Raji (cell line): ENCODE results near the gene ZNF488.

Experiments used
- POLR2A ChIP-seq: IDR thresholded peaks from 2 replicates; pipeline ENCODE4 v1.6.1; 2011; ENCODE audit warnings: low read depth, low read length, control low read depth; ENCODE audit not compliant: insufficient read depth

ZNF488 gene

DNA sequence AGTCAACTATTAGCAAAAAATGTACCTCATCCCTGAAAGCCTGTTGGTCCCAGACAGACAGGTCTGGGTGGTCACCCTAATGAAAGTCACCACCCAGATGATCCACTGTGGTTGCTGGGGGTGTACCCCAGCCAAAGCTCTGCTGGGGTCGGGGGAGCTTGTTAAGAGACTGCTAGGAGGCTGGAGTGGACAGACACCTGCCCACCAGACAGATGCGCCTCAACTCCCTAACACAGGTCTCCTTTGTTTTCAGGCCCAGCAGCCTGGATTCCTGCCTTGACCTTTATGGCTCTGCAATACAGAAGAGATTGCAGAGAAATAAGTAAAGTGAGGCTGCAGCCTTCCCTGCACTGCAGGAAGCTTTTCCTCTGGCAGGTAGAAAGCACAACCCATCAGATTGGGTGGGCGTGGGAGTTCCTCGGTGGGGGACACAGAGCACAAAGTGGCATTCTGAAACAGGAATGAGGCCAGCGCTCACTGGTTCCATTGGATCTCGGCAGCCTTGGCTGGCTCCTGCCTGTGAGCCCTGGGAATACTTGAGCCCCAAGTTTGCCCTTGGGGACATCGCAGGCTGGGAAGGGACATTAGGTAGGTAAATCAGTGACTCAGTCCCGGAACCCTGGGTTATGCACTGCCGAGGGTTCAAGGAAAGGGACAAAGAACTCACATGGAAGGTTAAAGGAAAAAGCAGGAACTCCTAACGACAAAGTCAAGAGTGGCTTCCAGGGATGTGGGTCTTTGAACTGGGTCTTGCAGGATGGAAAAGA lies 18.0 kb upstream of the ZNF488 start:
- TF ChIP-seq POLR2A: no peak

DNA sequence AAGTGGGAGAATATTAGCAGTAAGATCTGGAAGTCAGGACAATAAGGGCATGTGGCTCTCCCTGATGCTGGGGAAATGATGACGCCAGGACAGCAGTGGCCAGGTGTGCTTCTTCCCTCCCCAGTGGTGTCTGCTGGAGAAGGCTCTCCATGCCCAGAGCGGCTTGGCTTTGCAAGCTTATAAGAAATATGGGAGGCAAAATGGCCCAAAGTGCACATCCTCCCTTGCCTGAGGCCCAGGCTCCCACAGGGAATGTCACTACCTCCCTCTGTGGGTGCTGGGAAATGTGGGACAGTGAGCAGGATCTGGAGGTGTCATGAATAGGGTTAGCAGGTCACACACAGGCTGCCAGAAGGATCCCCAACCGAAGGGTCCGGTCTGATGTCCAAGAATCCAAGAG lies 17.1 kb upstream of the ZNF488 start:
- TF ChIP-seq POLR2A: no peak

DNA sequence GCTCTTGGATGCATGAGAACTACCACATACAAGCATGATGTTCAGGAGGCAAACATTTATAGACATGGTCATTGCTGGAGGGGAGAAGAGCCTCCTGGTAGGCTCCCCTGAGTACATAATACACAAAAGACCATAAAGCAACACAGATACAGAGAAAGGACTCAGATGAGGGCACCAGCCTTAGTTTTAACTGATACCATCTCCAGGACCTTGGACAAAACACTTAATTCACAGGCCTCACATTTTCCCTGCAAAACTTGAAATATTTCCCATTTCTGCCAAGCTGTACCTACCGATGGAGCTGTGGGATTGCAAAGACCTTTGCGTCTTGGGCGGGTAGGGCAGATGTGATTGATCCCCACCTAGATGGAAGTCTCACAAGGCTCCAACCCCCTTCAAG lies 16.7 kb upstream of the ZNF488 start:
- no peak for TF ChIP-seq POLR2A

DNA sequence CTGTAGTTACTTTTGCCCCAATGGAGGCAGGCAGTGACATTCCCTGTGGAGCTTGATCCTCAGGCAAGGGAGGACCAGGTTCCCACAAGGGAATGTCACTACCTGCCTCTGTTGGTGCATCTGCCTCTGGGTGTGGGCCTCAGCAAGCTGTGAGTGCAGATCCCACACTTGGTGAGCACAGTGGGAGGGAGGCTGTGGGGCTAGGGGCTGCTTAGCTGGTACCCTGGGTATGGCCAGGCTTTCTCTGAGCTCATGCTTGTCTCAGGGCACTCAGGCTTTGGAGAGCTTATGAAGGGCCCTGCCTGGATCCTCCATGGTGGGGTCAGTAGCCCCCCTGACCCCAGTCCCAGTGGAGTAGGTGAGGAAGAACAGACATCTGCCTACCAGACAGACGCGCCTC lies 16.2 kb upstream of the ZNF488 start:
- TF ChIP-seq POLR2A: no peak

DNA sequence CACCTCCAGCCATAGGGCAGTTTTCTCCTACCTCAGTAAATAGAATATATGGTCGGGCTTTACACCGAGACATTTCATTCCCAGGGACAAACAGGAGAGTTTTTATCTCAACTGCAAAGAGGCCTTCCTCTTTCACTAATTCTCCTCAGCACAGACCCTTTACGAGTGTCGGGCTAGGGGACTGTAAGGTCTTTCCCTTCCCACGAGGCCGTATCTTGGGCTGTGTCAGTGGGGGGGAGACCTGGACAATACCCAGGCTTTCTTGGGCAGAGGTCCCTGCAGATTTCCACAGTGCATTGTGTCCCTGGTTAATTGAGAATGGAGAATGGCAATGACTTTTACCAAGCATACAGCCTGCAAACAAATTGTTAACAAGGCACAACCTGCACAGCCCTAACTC lies 13.2 kb upstream of the ZNF488 start:
- TF ChIP-seq POLR2A: no peak

DNA sequence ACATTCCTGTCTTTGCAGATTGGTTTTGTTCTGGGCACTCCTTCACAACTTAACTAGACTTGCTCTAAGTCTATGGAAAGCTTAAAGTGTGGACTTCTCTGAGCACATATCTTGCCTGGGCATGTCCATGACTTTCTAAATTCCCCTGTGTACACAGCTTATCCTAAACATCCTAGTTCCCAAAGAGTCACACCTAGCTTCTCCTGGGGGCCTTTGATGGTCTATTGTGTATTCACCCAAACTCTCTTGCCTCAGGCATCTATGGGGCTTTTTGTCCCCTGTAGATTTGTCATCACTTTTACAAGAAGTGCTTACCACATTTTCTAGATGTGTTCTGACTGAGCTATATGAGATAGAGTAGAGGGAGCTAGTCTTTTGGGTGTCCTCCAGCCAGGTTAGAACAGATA lies 12.2 kb upstream of the ZNF488 start:
- TF ChIP-seq POLR2A: no peak

DNA sequence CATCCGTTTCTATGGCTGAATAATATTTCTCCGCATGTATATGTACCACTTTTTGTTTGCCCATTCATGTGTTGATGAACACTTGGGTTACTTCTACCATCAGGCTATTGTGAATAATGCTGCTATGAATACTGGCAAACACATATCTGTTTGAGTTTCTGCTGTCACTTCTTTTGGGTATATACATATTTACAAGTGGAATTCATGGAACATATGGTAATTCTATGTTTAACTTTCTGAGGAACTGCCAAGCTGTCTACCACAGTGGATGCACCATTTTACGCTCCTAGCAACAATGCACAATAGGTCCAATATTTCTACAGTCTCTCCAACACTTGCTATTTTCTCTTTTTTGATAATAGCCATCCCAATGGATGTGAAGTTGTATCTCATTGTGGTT lies 5.5 kb upstream of the ZNF488 start:
- no peak for TF ChIP-seq POLR2A

DNA sequence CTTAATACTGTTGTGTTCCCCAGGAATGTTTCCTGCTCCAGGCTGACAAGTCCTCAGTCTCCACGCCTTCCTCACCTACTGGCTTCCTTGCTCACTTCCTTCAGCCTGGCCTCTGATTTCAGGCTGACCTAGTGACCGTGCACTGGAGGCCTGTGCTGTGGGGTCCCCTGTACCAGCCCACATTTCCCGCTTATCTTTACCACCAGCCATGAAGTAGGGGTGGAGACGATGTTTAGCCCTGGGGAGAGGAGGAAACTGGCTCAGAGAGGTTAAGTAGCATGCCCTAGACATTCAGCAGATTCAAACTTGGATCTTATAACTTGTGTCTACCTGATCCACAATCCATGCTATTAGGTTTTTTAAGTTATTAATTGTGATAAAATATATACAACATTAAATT lies 4.8 kb upstream of the ZNF488 start:
- no peak for TF ChIP-seq POLR2A

DNA sequence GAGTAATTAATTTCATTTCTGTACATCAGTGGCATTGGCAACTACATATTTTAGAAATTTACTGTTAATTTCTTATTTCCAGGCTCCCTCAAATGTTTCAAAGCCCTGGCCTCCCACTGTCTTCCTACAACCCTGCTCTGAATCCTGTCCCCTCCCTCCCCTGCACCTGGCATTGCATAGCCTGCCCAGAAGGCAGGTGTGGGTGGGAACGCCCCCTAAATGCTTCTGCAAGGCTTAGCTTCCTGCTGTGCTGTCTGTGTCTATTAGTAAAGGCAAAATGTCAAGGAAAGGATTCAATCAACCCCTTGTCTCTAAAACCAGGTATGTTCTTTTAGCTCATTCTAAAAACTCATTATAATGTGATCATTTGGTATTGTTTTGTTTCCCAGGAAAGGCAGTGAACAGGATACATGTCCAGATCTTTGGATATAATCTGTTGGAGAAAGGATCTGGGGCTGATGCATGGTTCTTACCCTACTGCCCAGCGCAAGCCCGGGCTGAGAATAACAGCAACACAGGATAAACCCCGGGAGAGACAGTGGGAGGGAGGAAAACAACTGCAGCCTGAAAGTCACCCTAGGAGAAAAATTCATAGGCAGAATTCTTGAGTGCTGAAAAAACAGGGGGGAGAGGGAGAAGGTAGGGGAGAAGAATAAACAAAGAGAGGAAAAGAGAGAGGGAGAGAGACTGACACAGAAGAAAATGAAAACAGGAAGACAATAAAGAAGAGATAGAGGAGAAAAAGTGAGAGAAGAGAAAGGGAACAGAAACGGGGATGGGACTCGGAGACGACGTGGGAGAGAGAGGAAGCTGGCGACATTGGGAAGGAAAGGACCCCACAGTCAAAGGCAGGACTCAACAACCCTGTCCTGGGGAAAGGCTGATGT lies 589 bp downstream of the ZNF488 start:
- TF ChIP-seq POLR2A: no peak

DNA sequence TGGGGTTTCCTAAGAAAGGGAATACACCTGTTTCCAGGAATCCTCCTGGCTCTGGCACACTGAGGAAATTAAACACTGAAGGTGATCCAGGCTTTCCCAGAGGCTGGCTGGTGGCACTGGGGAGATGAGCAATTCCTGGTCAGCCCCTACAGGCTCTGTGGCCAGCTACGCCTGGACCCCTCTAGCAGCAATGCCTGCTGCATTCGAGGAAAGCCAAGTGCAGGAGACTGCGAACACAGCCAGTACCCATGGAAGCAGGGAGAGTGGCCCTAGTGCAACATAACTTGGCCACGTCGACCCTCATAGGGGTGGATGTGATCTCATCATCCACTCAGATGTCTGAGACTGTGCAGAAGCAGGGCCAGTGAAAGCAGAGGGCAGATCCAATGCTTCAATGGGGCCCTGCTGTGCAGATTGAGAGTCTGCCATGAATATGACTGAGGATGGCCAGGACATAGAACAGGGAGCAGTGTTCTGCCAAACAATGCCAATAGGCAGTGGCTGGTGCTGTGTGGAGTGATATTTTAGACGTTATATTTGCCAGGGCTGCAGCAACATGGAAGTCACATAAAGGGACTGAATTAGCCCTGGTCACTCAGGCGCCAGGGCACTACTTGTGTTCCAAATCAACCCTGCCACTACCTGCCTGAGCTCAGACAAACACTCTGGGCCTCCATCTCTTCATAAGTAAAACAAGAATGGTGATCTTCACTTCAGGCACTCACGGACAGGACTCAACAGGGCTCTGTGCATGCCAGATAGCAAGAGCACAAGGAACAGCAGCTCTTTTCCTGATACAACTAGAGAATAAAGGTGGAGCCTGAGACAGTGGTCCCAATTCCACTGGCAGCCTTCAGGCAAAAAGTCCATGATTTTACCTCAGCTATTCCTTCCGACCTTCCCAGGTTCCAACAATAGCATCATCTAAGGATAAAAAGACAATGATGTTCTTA lies 2.4 kb downstream of the ZNF488 start:
- TF ChIP-seq POLR2A: no peak

DNA sequence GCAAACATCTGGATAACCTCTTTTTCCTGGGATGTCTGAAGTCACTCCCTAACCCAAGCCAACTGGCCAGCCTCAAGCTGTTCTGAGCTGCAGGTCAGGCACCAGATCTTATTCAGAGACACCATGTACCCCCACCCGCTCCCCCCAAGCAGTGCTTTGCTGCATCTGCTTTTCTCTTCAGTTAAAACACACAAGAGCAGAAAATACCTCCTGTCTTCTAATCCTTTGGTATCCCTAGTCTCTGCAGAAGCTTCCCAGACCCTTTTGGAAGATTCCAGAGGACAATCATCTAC lies 3.0 kb downstream of the ZNF488 start:
- no peak for TF ChIP-seq POLR2A

DNA sequence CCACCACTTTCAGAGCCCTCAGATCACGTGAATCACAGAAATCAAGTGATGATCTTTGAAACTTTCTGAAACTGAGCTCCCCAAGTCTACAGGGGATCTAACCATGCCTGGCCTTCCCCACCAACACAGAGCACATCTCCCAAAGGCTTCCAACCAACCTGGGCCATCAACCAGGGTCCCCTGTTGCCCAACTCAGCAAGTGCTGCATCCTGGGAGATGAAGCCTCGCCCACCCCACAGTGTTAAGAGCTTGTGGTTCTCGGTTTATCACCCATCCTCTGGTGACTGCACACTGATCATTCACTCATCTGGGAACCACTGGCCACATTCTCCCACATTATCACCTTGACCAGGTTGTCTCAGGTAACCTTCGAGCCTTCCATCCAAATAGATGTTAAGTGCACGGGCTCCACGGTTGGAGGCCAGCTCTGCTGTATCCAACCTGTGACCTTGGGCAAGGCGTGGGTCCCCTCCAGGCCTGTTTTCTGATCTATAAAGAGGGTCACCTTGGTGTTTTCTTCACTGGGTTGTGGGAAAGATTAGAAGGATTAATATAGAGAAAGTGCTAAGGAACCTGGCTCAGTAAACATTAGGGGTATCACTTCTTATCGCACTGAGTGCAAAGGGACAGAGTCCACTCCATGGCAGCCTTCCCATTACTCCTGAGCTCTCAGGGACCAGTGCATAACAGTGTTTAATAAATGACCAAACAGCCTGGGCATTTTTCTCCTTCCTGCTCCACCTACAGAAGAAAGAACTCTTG lies 3.6 kb downstream of the ZNF488 start:
- no peak for TF ChIP-seq POLR2A

DNA sequence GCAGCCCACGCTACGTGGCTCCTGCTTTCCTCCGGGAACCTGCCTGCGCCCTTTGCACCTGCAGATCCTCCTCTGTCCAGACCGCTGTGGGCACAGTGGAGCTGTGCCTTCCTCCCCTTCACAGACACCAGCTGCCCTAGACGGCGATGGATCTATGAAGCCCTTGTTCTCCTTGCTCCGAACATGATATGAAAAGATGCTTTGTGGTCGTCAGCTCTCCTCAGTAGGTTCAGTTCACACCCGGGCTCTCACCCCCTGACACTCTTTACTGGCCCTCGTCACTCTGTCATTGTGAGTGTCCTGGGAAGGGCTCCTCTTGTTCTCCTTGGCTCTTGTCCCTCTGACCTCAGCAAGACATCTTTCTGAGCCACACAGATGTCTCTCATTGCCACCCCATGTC lies 4.2 kb downstream of the ZNF488 start:
- TF ChIP-seq POLR2A: no peak

DNA sequence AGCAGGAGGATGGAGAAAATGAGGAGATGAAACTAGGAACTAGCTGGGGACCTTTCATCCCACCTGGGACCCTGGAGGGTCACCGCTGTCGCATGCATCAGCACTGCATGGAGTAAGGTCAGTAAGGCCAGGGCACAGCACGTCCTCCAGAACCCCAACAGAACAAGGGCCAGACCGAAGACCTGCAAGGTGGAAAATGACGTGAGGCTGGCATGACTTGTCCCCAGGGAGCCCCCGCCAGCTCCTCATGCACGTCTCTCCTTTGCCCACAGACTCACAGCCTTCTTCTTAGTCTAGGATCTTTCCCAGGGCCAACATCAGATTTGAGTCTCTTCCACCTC lies 4.7 kb downstream of the ZNF488 start:
- TF ChIP-seq POLR2A: no peak
